GM18873 (cell line): ENCODE results near the gene CLDN7.
A peak's percentile ranks its signal among the peaks of the same experiment; 100 is the strongest.

Experiments
- ATAC-seq: cut with Tn5 transposase; IDR thresholded peaks from one replicate; pipeline ENCODE4 v1.9.1; 2021; ENCODE audit warnings: mild to moderate bottlenecking, moderate library complexity, moderate number of reproducible peaks; ENCODE audit not compliant: unreplicated experiment, low FRiP score

CLDN7 gene

DNA sequence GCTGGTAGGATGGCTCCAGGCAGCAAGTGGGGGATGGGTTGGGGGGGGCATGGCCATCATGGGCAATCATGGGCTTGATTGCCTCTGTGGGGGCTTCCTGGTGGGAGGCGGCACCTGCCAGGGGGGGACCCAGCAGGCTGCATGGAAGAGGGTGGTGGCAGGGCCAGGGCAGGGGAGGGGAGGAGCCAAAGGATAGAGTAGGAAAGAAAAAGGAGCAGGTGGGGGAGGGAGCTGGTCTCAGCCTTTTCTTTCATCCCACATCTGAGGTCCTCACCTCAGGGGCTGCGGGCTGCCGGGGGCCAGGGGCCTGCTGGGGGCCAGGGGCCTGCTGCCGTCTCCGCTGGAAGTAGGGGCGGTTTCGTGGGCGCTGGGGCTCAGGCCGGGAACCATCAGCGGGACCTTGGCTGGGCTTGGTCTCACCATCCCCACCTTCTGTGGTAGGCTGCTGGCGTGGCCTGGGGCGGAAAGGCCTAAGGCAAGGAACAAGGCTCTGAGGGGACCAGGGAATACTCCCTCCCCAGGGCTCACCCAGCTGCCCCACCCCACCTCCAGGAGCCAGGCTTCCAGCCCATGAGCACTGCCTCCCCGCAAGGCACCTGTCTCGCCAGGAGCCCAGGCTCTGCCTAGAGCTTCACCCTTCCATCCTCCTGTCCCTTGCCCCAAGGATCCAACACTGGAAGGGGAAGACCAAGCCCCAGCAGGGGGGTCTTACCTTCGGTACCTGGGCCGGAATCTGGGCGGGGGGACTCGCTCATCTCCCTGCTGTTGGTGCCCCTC is 27.2 kb upstream of the CLDN7 start:
- no peak for ATAC-seq

DNA sequence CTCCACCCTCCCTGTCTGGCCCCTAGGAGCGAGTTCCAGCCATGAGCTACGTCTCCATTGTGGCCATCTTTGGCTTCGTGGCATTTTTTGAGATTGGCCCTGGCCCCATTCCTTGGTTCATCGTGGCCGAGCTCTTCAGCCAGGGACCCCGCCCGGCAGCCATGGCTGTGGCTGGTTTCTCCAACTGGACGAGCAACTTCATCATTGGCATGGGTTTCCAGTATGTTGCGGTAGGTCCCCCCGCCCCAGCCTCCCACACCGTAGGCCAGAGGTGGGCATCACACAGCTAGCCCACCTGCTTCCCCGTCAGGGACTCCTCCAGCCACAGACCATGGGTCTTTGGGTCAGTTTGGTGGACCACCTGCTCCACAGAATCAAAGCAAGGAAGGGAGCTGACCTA is 23.4 kb upstream of the CLDN7 start:
- ATAC-seq: no peak

- ATAC-seq: no peak
These were observed 22.6 kb upstream of the CLDN7 start for GRCh38 chr17:7284911-7285310.

- ATAC-seq: no peak
These were observed 21.4 kb upstream of the CLDN7 start for GRCh38 chr17:7283471-7284216.

GRCh38 chr17:7282752-7283321 is 20.6 kb upstream of the CLDN7 start:
- ATAC-seq: no peak

DNA sequence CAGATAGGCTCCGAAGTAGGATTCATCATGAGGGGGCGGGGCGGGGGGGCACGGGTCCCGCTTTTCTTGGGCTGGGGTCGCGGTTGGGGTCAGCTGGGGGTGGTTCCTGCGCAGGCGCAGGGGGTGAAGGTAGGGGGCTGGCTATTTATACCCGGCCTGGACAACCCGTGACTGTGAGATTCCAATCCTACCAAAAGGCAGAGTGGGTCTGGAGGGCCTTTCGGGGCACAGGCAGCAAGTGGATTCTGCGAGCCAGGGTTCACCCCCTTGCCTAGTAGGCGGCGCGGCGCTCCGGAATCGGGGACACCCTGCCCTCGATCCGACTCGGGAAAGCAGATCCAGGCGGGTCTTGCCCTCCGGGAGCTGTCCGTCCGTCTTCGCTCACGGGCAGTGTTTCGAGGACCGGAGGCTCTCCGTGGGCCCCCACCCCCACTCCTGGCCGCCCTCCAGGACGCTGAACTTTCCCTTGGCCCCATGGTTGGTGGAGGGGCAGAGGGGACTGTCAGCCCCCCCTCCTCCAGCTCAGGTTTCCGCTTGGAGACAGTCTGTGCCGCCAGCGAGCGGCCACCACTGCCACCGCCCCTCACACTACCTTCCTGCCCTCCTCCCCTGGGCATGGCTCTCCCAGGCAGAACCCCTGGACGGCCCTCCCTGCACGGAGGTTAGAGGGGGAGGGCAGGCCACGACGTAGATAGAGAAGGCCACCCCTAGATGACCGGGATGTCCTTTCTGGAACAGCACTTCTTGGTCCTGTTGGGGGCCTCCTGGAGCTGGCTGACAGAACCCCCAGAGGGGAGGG is 19.9 kb upstream of the CLDN7 start:
- ATAC-seq: no peak

DNA sequence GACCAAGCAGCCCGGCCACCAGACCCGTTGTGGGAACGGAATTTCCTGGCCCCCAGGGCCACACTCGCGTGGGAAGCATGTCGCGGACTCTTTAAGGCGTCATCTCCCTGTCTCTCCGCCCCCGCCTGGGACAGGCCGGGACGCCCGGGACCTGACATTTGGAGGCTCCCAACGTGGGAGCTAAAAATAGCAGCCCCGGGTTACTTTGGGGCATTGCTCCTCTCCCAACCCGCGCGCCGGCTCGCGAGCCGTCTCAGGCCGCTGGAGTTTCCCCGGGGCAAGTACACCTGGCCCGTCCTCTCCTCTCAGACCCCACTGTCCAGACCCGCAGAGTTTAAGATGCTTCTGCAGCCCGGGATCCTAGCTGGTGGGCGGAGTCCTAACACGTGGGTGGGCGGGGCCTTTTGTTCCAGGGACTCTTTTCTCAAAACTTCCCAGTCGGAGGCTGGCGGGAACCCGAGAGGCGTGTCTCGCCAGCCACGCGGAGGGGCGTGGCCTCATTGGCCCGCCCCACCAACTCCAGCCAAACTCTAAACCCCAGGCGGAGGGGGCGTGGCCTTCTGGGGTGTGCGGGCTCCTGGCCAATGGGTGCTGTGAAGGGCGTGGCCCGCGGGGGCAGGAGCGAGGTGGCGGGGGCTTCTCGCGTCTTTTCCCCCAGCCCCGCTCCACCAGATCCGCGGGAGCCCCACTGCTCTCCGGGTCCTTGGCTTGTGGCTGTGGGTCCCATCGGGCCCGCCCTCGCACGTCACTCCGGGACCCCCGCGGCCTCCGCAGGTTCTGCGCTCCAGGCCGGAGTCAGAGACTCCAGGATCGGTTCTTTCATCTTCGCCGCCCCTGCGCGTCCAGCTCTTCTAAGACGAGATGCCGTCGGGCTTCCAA is 19.0 kb upstream of the CLDN7 start, which contains the start of gene SLC2A4:
Gene SLC2A4, plus strand, starts transcription at position 645 of the 879 bp plus-strand sequence. Its CDS starts 217 bp downstream, at position 862.
- no peak for ATAC-seq

DNA sequence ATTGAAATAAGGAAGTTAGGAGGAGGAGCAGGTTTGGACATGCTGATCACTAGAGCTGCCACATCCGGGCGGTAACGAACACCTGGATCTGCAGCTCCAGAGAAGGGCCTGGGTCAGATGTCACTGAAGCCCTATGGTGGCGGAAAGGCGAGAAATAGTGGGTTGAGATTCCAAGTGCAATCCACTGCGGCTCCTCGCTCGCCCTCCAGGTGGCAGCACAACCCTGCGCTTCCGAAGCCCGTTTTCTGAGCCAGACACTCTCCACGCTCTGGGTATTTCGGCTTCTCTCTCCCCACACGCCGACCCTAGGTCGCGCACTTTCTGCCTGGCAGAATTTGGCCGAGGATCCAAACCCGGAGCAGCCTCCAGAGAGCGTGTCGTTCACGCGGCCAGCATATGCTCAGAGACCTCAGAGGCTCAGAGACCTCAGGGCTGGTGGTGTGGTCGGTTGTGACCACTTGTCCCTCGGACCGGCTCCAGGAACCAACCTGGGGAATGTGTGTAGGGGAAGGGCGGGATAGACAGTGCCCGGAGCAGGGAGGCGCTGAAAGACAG is 18.3 kb upstream of the CLDN7 start:
- peak; percentile 50 for ATAC-seq

GRCh38 chr17:7279448-7279847 is 17.2 kb upstream of the CLDN7 start:
- ATAC-seq: no peak

- no peak for ATAC-seq
These were observed 4.5 kb upstream of the CLDN7 start for GRCh38 chr17:7266784-7267183.

- ATAC-seq: no peak
These were observed 1.5 kb upstream of the CLDN7 start for GRCh38 chr17:7263801-7264078.

DNA sequence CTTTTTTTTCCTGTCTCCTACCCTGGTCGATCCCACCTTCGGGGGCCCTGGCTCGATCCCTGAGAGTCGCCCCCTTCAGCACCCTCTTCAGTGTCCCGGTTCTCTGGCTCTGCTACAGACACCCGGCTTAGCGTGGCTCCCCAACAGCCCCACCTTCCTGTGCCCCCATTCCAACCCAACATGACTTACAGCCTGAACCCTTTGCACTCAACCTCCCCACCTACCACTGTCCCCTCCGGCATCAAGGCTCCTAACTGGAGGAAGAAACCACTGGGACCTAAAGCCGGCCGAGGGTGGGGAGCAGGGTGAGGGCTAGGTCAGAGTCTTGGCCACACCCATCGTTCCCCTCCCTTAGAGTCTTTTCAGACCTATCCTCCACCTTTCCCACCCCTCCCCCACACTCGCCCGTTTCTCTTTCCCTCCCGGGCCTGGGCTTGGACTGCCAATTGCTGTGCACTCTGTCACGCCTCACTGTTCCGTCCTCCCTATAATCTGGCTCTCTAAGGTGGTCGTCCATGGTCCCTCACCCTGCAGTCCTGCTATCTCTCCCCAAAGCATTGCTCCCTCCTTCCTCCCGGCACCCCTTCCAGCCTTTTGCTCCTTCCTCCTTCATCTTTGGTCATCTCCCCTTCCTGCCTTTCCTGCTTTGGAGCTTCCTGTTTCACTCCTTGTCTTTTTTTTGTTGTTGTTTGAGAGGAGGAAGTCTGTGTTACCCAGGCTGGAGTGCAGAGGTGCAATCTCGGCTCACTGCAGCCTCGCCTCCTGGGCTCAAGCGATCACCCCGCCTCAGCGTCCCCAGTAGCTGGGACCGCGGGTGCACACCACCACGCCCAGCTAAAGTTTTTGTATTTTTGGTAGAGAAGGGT is 890 bp upstream of the CLDN7 start:
- no peak for ATAC-seq

DNA sequence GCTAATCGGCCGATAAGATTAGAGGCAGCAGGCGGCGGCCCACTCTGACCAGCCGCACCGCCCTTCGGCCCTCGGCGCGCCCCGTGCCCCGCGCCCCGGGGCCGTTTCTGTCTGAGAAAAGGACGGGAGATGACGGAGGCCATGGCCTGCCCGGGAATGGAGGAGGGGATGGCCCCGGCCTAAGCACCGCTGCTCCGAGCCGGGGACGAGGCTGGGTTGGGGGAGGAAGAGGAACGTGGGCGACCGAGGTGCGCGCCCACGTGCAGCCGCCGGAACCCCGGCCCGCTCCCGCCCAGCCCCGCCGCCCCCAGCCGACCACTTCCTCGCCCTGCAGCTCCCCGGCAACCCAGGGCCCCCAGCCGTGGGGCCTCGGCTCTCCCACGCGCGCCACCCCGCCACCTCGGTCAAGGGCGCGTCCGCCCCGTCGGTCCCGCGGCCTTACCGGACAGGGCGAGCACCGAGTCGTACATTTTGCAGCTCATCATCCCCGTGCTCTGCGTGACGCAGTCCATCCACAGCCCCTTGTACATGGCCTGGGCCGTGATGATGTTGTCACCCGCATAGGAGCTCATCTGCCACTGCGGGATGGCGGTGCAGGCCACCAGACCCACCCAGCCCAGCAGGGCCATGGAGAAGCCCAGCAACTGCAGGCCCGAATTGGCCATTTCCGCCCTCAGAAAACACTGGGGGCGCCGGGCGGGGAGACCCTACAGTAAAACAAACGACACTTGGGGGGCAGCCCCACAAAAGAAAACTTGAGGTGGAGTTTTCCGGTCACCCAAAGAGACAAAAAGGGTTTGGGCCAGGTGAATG is 693 bp downstream of the CLDN7 start:
- no peak for ATAC-seq

- ATAC-seq: no peak
These were observed 1.5 kb downstream of the CLDN7 start for GRCh38 chr17:7260651-7261378.

DNA sequence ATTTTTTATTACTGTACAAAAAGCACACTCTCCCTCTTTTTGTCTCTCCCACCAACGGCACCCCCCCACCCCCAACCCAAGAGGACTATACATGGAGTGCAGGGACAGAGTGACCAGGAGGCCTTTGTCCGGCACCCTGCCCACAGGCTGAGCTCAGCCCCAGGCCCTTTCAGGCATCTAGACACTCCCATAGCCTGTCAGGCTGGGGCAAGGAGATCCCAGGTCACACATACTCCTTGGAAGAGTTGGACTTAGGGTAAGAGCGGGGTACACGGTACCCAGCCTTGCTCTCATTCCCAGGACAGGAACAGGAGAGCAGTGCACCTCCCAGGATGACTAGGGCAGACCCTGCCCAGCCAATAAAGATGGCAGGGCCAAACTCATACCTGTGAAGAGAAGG is 2.1 kb downstream of the CLDN7 start:
- ATAC-seq: no peak

GRCh38 chr17:7259555-7259889 is 2.8 kb downstream of the CLDN7 start:
- no peak for ATAC-seq
